GOT3 (cell line): Measurements from ENCODE around the gene CDKL5.

Source experiments
- DNase-seq: peaks from one replicate; lab custom pipeline; 2025; ENCODE audit warnings: mixed read lengths; lab: John Stamatoyannopoulos, UW

Gene CDKL5

DNA sequence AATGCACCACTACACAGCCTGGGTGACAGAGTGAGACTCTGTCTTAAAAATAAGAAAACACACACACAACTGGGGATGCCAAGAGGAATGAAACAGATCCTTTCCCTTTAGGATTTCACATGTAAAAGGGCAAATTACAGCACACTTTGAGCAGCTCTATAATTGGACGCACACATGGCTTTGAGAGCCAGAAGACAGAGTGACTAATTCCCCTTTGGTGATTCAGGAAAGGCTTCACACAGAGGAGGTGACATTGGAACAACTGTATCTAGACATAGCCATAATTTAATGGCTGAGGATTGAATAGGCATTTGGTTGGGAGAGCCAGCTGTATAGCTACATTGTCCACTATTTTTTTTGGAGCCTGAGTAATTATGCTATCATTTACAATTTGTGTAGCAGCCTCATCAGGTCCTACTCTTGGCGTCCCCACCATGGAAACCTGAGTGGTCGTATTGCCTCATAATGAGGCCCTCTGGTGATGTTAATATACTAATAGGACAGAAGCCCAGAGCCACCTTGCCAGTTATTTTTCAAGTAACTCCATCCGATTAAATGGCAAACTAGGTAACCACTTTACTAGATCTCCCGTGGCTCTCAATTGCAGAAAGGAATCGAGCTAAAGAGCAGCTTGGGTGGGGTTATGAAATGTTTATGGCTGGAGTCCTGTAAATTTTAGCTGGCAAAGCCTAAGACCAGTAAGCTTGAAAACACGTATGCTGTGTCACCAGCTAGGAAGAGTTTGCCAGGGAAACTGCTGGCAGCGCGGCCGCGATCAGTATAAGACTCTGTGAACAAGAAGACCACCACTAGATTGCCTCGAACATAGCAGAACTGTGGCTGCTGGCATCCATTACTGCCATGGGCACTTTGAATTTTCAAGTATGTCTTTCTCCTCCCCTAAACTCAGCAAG lies 273.6 kb downstream of the CDKL5 start:
- no peak for DNase-seq

DNA sequence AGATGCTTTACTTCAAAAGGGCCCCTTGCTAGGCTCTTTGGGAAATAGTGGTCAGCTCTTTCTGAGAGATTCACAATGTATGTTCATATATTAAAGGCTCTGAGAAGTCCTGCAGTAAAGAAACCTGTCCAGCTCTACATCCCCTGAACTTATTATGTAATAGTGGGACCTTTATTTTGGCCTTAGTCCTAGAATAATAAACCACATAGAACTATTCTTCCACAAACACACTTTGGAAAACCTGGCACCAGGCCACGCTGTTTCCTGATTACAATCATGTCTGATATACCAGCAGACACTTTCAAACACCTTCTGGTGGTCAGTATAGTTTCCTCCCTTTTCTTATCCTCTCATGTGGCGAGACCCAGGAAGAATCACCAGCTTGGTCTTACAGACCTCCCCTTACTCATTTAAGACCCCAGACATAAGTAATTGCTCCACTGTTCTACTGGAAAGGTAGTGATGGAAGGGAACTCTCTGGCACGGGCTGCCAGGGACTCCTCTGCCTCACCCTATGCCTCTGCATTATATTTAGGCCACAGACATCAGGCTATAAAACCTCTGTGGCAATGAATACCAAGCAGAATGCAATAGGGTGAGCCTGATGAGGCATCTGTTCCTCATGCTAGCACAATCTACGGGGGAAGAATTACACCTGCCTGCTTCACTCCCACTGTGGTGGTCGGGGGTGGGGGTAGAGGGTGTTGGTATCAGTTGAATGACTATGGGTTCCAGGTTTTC lies 276.4 kb downstream of the CDKL5 start:
- DNase-seq: no peak

DNA sequence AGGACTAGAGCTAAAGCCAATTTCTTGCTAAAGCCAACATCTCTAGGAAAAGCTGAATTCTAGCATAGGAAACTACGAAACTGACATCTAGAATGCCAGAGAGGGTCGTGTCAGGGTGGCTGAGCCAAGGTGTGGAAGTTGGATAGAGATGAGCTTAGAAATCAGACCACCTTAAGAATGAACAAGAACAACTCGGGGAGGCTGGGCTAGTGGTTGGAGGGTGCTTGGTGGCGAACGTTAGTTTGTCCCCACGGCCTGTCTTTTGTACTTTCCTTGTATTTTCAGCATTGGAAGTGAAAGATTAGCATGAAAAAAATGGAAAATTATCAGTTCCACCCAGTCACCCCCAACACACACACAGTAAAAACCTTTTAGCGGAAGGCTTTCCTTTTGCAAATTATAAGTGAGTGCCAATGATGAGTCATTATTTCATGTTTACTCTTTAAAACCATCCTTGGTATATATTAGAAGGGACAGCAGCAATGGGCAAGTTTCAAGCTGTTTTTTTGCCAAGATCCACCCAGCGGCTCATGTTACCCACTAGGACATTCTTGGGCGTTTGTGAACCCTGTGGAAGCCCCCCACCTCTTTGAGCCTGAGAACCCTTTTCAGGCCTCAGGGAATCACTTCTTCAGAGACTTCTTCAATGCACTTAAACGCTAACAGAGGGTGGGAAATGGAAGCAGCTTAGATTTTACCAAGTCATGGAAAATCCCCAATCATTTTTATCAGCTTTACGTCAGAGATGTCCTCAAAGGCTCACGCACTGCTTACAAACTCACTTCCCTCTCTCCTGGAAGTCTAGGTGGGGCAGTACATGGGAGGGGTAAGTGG lies 277.2 kb downstream of the CDKL5 start:
- no peak for DNase-seq
